ENCODE measurements around the gene GANAB. TPM values are rescaled to one million over a fixed set of nuclear protein-coding genes. Genes with fewer than 3 reads are reported as not detected.

Gene GANAB
- total RNA-seq, 1 donor from 2014 or later, result 286 TPM

DNA sequence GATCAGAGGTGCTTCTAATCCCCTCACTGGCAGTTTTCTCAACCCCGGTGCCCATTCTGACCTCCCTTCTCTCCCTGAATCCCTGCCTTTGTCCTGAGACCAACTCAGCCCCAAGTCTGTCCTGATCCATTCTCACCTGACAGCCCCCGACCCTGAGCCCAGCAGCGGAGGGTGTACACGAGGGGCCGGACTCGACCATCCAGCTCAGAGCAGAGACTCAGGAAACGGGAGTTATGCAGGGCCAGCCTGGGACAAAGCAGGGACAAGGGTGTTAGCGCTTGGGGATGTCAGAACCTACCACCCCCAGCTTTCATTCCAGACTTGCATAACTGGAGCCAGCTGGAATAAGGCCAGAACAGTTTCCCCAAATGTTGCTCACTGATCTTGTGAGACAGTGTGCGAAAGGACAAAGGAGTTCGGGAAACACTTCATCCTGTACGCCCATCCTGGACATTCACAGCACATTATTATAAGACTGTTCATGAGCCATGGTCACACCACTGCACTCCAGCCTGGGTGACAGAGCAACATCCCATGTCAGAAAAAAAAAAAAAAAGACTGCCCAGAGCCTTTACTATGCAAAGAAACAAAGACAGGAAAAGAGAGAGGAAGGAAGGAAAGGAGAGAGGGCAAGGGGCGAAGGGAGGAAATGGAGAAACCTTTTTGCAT is 69.2 kb downstream of the GANAB start:
- DNase-seq (ENCODE audit: low spot score), result no peak

DNA sequence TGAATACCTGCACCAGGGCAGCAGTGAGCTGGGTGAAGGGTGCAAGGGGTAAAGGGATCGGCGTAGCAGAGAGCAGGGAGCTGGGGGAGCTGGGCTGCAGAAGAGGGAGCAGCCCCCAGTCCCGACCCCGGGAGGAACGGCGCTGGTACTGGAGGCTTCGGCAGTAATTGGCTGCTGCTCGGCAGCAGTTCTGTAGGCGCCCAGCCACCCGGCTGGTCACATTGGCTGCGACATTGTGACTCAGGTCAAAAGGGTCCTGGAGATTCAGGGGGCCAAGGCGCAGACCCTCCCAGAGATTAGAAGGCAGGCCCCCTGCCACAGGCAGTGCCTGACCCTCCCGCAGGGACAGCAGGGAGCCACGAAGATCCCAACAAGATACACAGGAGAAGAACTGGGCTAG is 70.6 kb downstream of the GANAB start:
- no peak for DNase-seq (ENCODE audit: low spot score)

DNA sequence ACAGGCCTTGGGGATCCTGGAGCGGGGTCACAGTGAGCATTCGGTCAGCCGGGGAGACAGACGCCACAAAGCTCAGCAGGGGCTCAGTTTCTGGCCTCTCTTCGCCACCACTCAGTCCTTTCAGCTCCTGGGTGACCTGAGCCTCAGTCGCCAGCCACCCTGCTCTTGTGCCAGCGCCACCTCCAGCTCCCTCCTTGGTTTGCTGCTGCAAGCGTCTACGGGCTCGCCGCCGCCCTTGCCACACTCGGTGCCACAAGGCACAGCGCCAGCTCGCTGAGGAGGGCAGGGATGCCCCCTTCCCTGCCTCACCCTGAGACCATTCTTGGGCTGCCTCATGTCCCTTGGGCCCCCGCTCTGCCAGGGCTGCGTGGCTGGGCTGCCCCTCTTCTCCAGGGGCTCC is 71.3 kb downstream of the GANAB start:
- no peak for DNase-seq (ENCODE audit: low spot score)

Other genes starting within 250 kb of the GANAB start
- not detected for gene SCGB1A1, start 227.6 kb downstream of the GANAB start, total RNA-seq
- gene AHNAK, start 99.8 kb downstream of the GANAB start, total RNA-seq, result 1,254 TPM
- 865 TPM for gene EEF1G, start 72.7 kb downstream of the GANAB start, total RNA-seq
- 13.4 TPM for gene TUT1, start 55.1 kb downstream of the GANAB start, total RNA-seq
- 103 TPM for gene MTA2, start 44.7 kb downstream of the GANAB start, total RNA-seq
- gene EML3, start 33.8 kb downstream of the GANAB start, total RNA-seq, result 116 TPM
- 6.7 TPM for gene ROM1, start 33.4 kb downstream of the GANAB start, total RNA-seq
- 42.0 TPM for gene B3GAT3, start 24.6 kb downstream of the GANAB start, total RNA-seq
- gene INTS5, start 6.7 kb upstream of the GANAB start, total RNA-seq, result 19.0 TPM
- 36.9 TPM for gene C11orf98, start 18.6 kb upstream of the GANAB start, total RNA-seq
- gene CSKMT, start 18.7 kb upstream of the GANAB start, total RNA-seq, result 13.8 TPM
- gene UQCC3, start 25.1 kb upstream of the GANAB start, total RNA-seq, result 7.4 TPM
- 4.6 TPM for gene LBHD1, start 25.7 kb upstream of the GANAB start, total RNA-seq
- gene UBXN1, start 32.5 kb upstream of the GANAB start, total RNA-seq, result 108 TPM
- 88.9 TPM for gene LRRN4CL, start 42.9 kb upstream of the GANAB start, total RNA-seq
- 41.9 TPM for gene BSCL2, start 60.8 kb upstream of the GANAB start, total RNA-seq
- not detected for gene GNG3, start 61.1 kb upstream of the GANAB start, total RNA-seq
- gene HNRNPUL2, start 80.8 kb upstream of the GANAB start, total RNA-seq, result 37.7 TPM
- gene TTC9C, start 81.9 kb upstream of the GANAB start, total RNA-seq, result 23.0 TPM
- 6.1 TPM for gene ZBTB3, start 107.5 kb upstream of the GANAB start, total RNA-seq
- gene POLR2G, start 115.0 kb upstream of the GANAB start, total RNA-seq, result 44.7 TPM
- gene TAF6L, start 124.8 kb upstream of the GANAB start, total RNA-seq, result 22.3 TPM
- gene TMEM179B, start 140.8 kb upstream of the GANAB start, total RNA-seq, result 30.6 TPM
- gene TMEM223, start 145.4 kb upstream of the GANAB start, total RNA-seq, result 14.7 TPM
- 77.6 TPM for gene NXF1, start 158.8 kb upstream of the GANAB start, total RNA-seq
- 41.8 TPM for gene STX5, start 185.4 kb upstream of the GANAB start, total RNA-seq
- not detected for gene TEX54, start 186.2 kb upstream of the GANAB start, total RNA-seq
- 50.9 TPM for gene WDR74, start 193.0 kb upstream of the GANAB start, total RNA-seq
- 202 TPM for gene SLC3A2, start 234.3 kb upstream of the GANAB start, total RNA-seq